NAMALWA (cell line): ENCODE data around the gene SMARCA2.

Source experiments
- DNase-seq: peaks from one replicate; pipeline ENCODE4 v3.0.0-alpha.2; 2015; ENCODE audit warnings: low spot score

SMARCA2 gene

GRCh38 chr9:2174911-2175310 lies 159.8 kb downstream of the SMARCA2 start:
- no peak for DNase-seq

GRCh38 chr9:2177121-2177520 lies 162.0 kb downstream of the SMARCA2 start:
- DNase-seq, result no peak

GRCh38 chr9:2178034-2178734 lies 163.0 kb downstream of the SMARCA2 start:
- DNase-seq, result no peak

GRCh38 chr9:2179567-2179966 lies 164.4 kb downstream of the SMARCA2 start:
- peak; percentile 47 for DNase-seq

GRCh38 chr9:2180154-2180553 lies 165.0 kb downstream of the SMARCA2 start:
- DNase-seq, result no peak

GRCh38 chr9:2180704-2181103 lies 165.6 kb downstream of the SMARCA2 start:
- DNase-seq, result no peak

- DNase-seq, result no peak
These were observed 166.6 kb downstream of the SMARCA2 start for GRCh38 chr9:2181792-2182191.

GRCh38 chr9:2190939-2191608 lies 175.9 kb downstream of the SMARCA2 start:
- no peak for DNase-seq

GRCh38 chr9:2191609-2191972 lies 176.4 kb downstream of the SMARCA2 start:
- DNase-seq, result no peak

GRCh38 chr9:2192356-2192979 lies 177.3 kb downstream of the SMARCA2 start:
- no peak for DNase-seq

- no peak for DNase-seq
These were observed 178.4 kb downstream of the SMARCA2 start for GRCh38 chr9:2193552-2193951.

GRCh38 chr9:2195211-2195610 lies 180.1 kb downstream of the SMARCA2 start:
- no peak for DNase-seq

GRCh38 chr9:2196757-2197156 lies 181.6 kb downstream of the SMARCA2 start:
- no peak for DNase-seq

GRCh38 chr9:2198956-2199635 lies 183.9 kb downstream of the SMARCA2 start:
- DNase-seq, result no peak

- DNase-seq, result peak; percentile 16
These were observed 185.1 kb downstream of the SMARCA2 start for GRCh38 chr9:2199999-2200796.

GRCh38 chr9:2208465-2208864 lies 193.3 kb downstream of the SMARCA2 start:
- DNase-seq, result no peak

- DNase-seq, result no peak
These were observed 193.8 kb downstream of the SMARCA2 start for GRCh38 chr9:2208991-2209390.

GRCh38 chr9:2209400-2209799 lies 194.3 kb downstream of the SMARCA2 start:
- DNase-seq, result peak; percentile 9

- DNase-seq, result no peak
These were observed 195.1 kb downstream of the SMARCA2 start for GRCh38 chr9:2210201-2210600.

- DNase-seq, result no peak
These were observed 198.8 kb downstream of the SMARCA2 start for GRCh38 chr9:2213830-2214468.

- DNase-seq, result no peak
These were observed 199.6 kb downstream of the SMARCA2 start for GRCh38 chr9:2214707-2215106.
